H1 (cell line): ENCODE data around the gene WDR12. TPM values are rescaled to one million over a fixed set of nuclear protein-coding genes. Genes with fewer than 3 reads are reported as not detected.

Experiments used
- CTCF ChIA-PET: fragments of 300-600 bp; sonication (Branson Sonifier 250); formaldehyde crosslinking; loops from one replicate; lab custom pipeline; 2021; ENCODE audit not compliant: partially characterized antibody; lab: Charles Lee
- POLR2A ChIA-PET: fragments of 300-600 bp; sonication (Branson Sonifier 250); formaldehyde crosslinking; loops from one replicate; lab custom pipeline; 2021; ENCODE audit warnings: inconsistent platforms; ENCODE audit not compliant: partially characterized antibody; lab: Charles Lee
- DNase-seq, 2 experiments: peaks; one replicate each; pipeline versions ENCODE4 v3.0.0 to v3.0.0-alpha.2; 2010 to 2022; ENCODE audit warnings: low spot score in 2 of 2, low read depth in 1 of 2, mixed read lengths in 1 of 2
- FAIRE-seq: peaks from 2 replicates; lab custom pipeline; 2011; peaks lifted over from hg19 to GRCh38; lab: Jason Lieb, UNC
- H2AFZ ChIP-seq: 2 replicates; pipeline ENCODE4 v1.8.1; 2012; ENCODE audit warnings: low read length, inconsistent platforms
- H2AK5ac ChIP-seq: 2 replicates; pipeline ENCODE4 v1.6.1; 2013; ENCODE audit warnings: low read depth, low read length
- H2BK120ac ChIP-seq: replicated peaks from 2 replicates; pipeline ENCODE3; 2013; ENCODE audit warnings: low read depth, low read length, inconsistent platforms
- H2BK12ac ChIP-seq: 2 replicates; pipeline ENCODE4 v1.6.1; 2013; ENCODE audit warnings: low read depth, low read length
- H2BK15ac ChIP-seq: 2 replicates; pipeline ENCODE4 v1.6.1; 2013; ENCODE audit warnings: low read length
- H2BK20ac ChIP-seq: 2 replicates; pipeline ENCODE4 v1.6.1; 2013; ENCODE audit warnings: low read length
- H2BK5ac ChIP-seq: 2 replicates; pipeline ENCODE4 v1.6.1; 2013; ENCODE audit warnings: low read depth, low read length
- H3K14ac ChIP-seq: 2 replicates; pipeline ENCODE4 v1.6.1; 2013; ENCODE audit warnings: inconsistent platforms; ENCODE audit not compliant: insufficient read length
- H3K18ac ChIP-seq: 2 replicates; pipeline ENCODE4 v1.6.1; 2013; ENCODE audit warnings: low read length; ENCODE audit errors: extremely low read depth
- H3K23ac ChIP-seq: 2 replicates; pipeline ENCODE4 v1.6.1; 2013; ENCODE audit warnings: inconsistent platforms; ENCODE audit not compliant: insufficient read length
- H3K23me2 ChIP-seq: 2 replicates; pipeline ENCODE4 v1.6.1; 2013; ENCODE audit warnings: low read depth, low read length
- H3K27ac ChIP-seq: 2 replicates; pipeline ENCODE4 v1.6.1; 2011; ENCODE audit warnings: low read depth, low read length, inconsistent platforms
- H3K27me3 ChIP-seq, 4 experiments: replicated peaks in 1 of 4; 1 replicate in 1 of 4; 2 replicates in 3 of 4; pipeline versions ENCODE4 v1.6.1 to v1.8.1; 2011 to 2013; ENCODE audit warnings: low read length in 3 of 4, mild to moderate bottlenecking in 3 of 4, inconsistent platforms in 2 of 4, mixed read lengths in 2 of 4, moderate library complexity in 1 of 4; ENCODE audit not compliant: control insufficient read depth in 3 of 4, insufficient read depth in 3 of 4; ENCODE audit errors: extremely low read depth in 1 of 4
- H3K36me3 ChIP-seq, 4 experiments: 2 replicates each; pipeline versions ENCODE4 v1.6.1 to v1.8.1; 2011 to 2013; ENCODE audit warnings: mild to moderate bottlenecking in 4 of 4, low read length in 3 of 4, moderate library complexity in 2 of 4, control low read depth in 1 of 4, inconsistent platforms in 1 of 4; ENCODE audit not compliant: insufficient read depth in 4 of 4, control insufficient read depth in 2 of 4
- H3K4ac ChIP-seq: replicated peaks from 2 replicates; pipeline ENCODE3; 2013; ENCODE audit warnings: low read length, low read depth, mixed read lengths, inconsistent platforms; ENCODE audit not compliant: insufficient read length
- H3K4me1 ChIP-seq, 4 experiments: replicated peaks in 1 of 4; 1 replicate in 1 of 4; 2 replicates in 3 of 4; pipeline versions ENCODE4 v1.6.1 to v1.8.1; 2011 to 2013; ENCODE audit warnings: low read length in 3 of 4, inconsistent platforms in 2 of 4, mixed read lengths in 1 of 4; ENCODE audit not compliant: insufficient read depth in 4 of 4, control insufficient read depth in 3 of 4
- H3K4me2 ChIP-seq, 2 experiments: 2 replicates each; pipeline versions ENCODE4 v1.6.1 to v1.8.1; 2011 to 2013; ENCODE audit warnings: low read depth in 2 of 2, low read length in 2 of 2, control low read depth in 1 of 2, inconsistent platforms in 1 of 2, mild to moderate bottlenecking in 1 of 2; ENCODE audit not compliant: insufficient read depth in 1 of 2
- H3K4me3 ChIP-seq, 4 experiments: fragments of 200-600, 300-600 bp in 1 of 4; sonication (generic), shearing (Covaris generic), sonication (Bioruptor Twin) in 1 of 4; 2 replicates each; pipeline versions ENCODE4 v1.5.1 to v1.8.1; 2011 to 2016; ENCODE audit warnings: low read length in 4 of 4, low read depth in 3 of 4, control low read depth in 2 of 4, inconsistent platforms in 2 of 4, mild to moderate bottlenecking in 2 of 4, mixed read lengths in 1 of 4, moderate library complexity in 1 of 4; ENCODE audit not compliant: insufficient read depth in 2 of 4; ENCODE audit errors: extremely low read depth in 1 of 4
- H3K56ac ChIP-seq: replicated peaks from 2 replicates; pipeline ENCODE3; 2013; ENCODE audit warnings: low read depth, mild to moderate bottlenecking, mixed read lengths, low read length, inconsistent platforms; ENCODE audit not compliant: insufficient read length
- H3K79me1 ChIP-seq: 2 replicates; pipeline ENCODE4 v1.6.1; 2013; ENCODE audit warnings: low read depth, low read length, control low read depth
- H3K79me2 ChIP-seq, 2 experiments: 2 replicates each; pipeline versions ENCODE4 v1.6.1 to v1.8.1; 2012 to 2013; ENCODE audit warnings: low read length in 2 of 2, mild to moderate bottlenecking in 2 of 2, inconsistent platforms in 1 of 2; ENCODE audit not compliant: insufficient read depth in 2 of 2, control insufficient read depth in 1 of 2
- H3K9ac ChIP-seq, 4 experiments: replicated peaks in 1 of 4; 1 replicate in 1 of 4; 2 replicates in 3 of 4; pipeline versions ENCODE4 v1.6.1 to v1.8.1; 2011 to 2013; ENCODE audit warnings: low read depth in 3 of 4, low read length in 3 of 4, control low read depth in 2 of 4, mild to moderate bottlenecking in 2 of 4, moderate library complexity in 2 of 4, inconsistent platforms in 1 of 4; ENCODE audit errors: extremely low read depth in 1 of 4
- H3K9me3 ChIP-seq, 2 experiments: 2 replicates each; pipeline versions ENCODE4 v1.6.1 to v1.8.1; 2012 to 2013; ENCODE audit warnings: mild to moderate bottlenecking in 2 of 2, moderate library complexity in 2 of 2, control low read depth in 1 of 2, inconsistent platforms in 1 of 2, low read depth in 1 of 2, low read length in 1 of 2, mixed read lengths in 1 of 2; ENCODE audit not compliant: insufficient read depth in 2 of 2
- H4K20me1 ChIP-seq, 2 experiments: replicated peaks in 1 of 2; 2 replicates each; pipeline versions ENCODE3 to v1.8.1; 2011 to 2013; ENCODE audit warnings: inconsistent platforms in 2 of 2, low read length in 2 of 2, mild to moderate bottlenecking in 1 of 2; ENCODE audit not compliant: insufficient read depth in 2 of 2, control insufficient read depth in 1 of 2
- H4K5ac ChIP-seq: 2 replicates; pipeline ENCODE4 v1.6.1; 2013; ENCODE audit warnings: low read length, low read depth, mixed read lengths, inconsistent platforms; ENCODE audit not compliant: insufficient read length
- H4K8ac ChIP-seq: 2 replicates; pipeline ENCODE4 v1.8.0; 2013; ENCODE audit warnings: mild to moderate bottlenecking, moderate library complexity, low read length, inconsistent platforms; ENCODE audit not compliant: insufficient read depth; ENCODE audit errors: extremely low read depth
- H4K91ac ChIP-seq: replicated peaks from 2 replicates; pipeline ENCODE3; 2013; ENCODE audit warnings: low read length, mixed read lengths, inconsistent platforms; ENCODE audit not compliant: insufficient read length
- JUN ChIP-seq: IDR thresholded peaks from 2 replicates; pipeline ENCODE4 v1.6.1; 2011; ENCODE audit warnings: low read depth, mild to moderate bottlenecking, improper control_type of control experiment, low read length
- KDM5A ChIP-seq: fragments of 200-600 bp; IDR thresholded peaks from 2 replicates; pipeline ENCODE4 v1.7.1; 2012; ENCODE audit warnings: mild to moderate bottlenecking, low read length, inconsistent platforms, mixed read lengths
- NANOG ChIP-seq: IDR thresholded peaks from 2 replicates; pipeline ENCODE4 v1.6.1; 2011; ENCODE audit warnings: low read length, low read depth, mild to moderate bottlenecking, inconsistent platforms; ENCODE audit not compliant: insufficient read depth, poor library complexity, severe bottlenecking
- POLR2A ChIP-seq, 2 experiments: IDR thresholded peaks; 1 replicate in 1 of 2; 2 replicates in 1 of 2; pipeline ENCODE4 v1.6.1; 2011; ENCODE audit warnings: low read depth in 2 of 2, low read length in 2 of 2, mild to moderate bottlenecking in 2 of 2; ENCODE audit errors: control extremely low read depth in 1 of 2
- POU5F1 ChIP-seq: IDR thresholded peaks from 2 replicates; pipeline ENCODE4 v1.6.1; 2011; ENCODE audit warnings: low read depth, mild to moderate bottlenecking, low read length, moderate library complexity
- RBBP5 ChIP-seq: IDR thresholded peaks from 2 replicates; pipeline ENCODE4 v1.7.1; 2012; ENCODE audit warnings: low read depth, mild to moderate bottlenecking, inconsistent platforms, low read length, moderate library complexity, borderline replicate concordance
- SIX5 ChIP-seq: IDR thresholded peaks from 2 replicates; pipeline ENCODE4 v1.6.1; 2011; ENCODE audit warnings: mild to moderate bottlenecking, low read depth, low read length
- SRF ChIP-seq: IDR thresholded peaks from 2 replicates; pipeline ENCODE4 v1.6.1; 2011; ENCODE audit warnings: mild to moderate bottlenecking, low read depth, low read length, moderate library complexity
- TAF7 ChIP-seq: optimal IDR thresholded peaks from 2 replicates; pipeline ENCODE3; 2011; ENCODE audit warnings: low read depth, mild to moderate bottlenecking, inconsistent platforms, low read length, moderate library complexity, borderline replicate concordance
- TBP ChIP-seq: IDR thresholded peaks from 2 replicates; pipeline ENCODE4 v1.6.1; 2011; ENCODE audit warnings: low read depth, low read length, improper control_type of control experiment
- WGBS, 2 experiments: shearing (Covaris generic) in 1 of 2; methylation state at CpG; one replicate each; pipeline versions ENCODE4 v1.1.6 to v1.1.7; 2013 to 2015; ENCODE audit warnings: low lambda C conversion rate in 2 of 2, mixed read lengths in 2 of 2, inconsistent platforms in 1 of 2, low coverage in 1 of 2, missing lambda C conversion rate in 1 of 2; ENCODE audit not compliant: insufficient replicate concordance in 2 of 2, insufficient coverage in 1 of 2, insufficient read length in 1 of 2; ENCODE audit errors: extremely low coverage in 1 of 2, missing lambda C conversion rate in 1 of 2; 5-methylcytosine and 5-hydroxymethylcytosine counted together
- polyA plus RNA-seq, 7 experiments: library from polyadenylated mRNA; depleted of rRNA in 3 of 7; stranded (reverse) in 5 of 7; unstranded in 2 of 7; fragments of >200 nt in 5 of 7; fragments of 200-250 nt in 2 of 7; gene quantifications; 1 replicate in 5 of 7; 2 replicates in 1 of 7; 4 replicates in 1 of 7; pipeline versions ENCODE4 v1.2.1 to v1.2.3, GENCODE V29; 2011 to 2013; ENCODE audit warnings: missing spikeins in 2 of 7, mixed read lengths in 2 of 7
- total RNA-seq: library from RNA; stranded (reverse); fragmentation: NEBNext Ultra II Directional; extraction: Animal tissue kit (Norgen Biotek cat#: 25700); gene quantifications from 2 replicates; pipeline ENCODE4 v1.2.1, GENCODE V29; 2021
- TF ChIP-seq, protein P1 (sequence below): IDR thresholded peaks from 2 replicates; pipeline ENCODE4 v1.6.1; 2012; ENCODE audit warnings: inconsistent platforms

The WDR12 gene
- total and polyA plus RNA-seq, 2 of the 8 experiments (the other 6 are each of a cell fraction or from before 2014, with no cell fraction given) = 25.0 to 183 TPM

DNA sequence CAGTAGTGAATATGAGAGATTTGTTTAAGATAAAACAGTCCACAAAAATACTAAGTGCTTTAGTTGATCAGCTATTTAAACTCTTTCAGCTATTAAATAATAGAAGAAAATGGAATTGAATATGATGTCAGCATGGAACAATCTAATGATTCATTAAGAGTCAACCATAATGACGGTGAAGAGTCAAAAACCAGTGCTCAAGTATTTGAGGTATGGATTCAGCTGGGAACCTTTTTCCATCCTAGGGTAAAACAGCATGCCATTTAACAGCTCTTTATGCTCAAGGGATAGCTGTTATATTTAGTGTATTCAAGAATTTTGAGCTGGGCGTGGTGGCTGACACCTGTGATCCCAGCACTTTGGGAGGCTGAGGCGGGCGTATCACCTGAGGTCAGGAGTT is 30.3 kb upstream of the WDR12 start:
- Histone ChIP-seq H4K20me1 (no peaks in the 10 kb centered on the region), H4K8ac (no peak overlapping the region), H3K4me1 (no peaks in the 10 kb centered on the region), H3K4me2 (no peak overlapping the region), H3K18ac (no peak overlapping the region), H3K4ac (no peak overlapping the region), H3K36me3 (peaks cover 0 to 3% (median 0%) of the 10 kb centered on the region in 4 experiments; a peak in 1 of 8 replicates), H3K9me3 (peaks cover 0 to 6% of the 10 kb centered on the region in 2 experiments; a peak in 1 of 4 replicates), H4K91ac (no peak overlapping the region), H2AK5ac (no peak overlapping the region), H3K79me2 (no peaks in the 10 kb centered on the region), H3K4me3 (no peak overlapping the region), H3K27ac (no peak overlapping the region), H2BK15ac (no peak overlapping the region), H2AFZ (no peak overlapping the region), H2BK5ac (no peak overlapping the region), H2BK120ac (no peak overlapping the region), H3K56ac (no peak overlapping the region), H4K5ac (no peak overlapping the region), H3K23ac (no peak overlapping the region), H3K14ac (no peak overlapping the region), H3K27me3 (no peaks in the 10 kb centered on the region), H2BK20ac (no peak overlapping the region), H3K9ac (no peak overlapping the region), H3K79me1 (no peaks in the 10 kb centered on the region)
- WGBS, 2 experiments = 91% methylated on average over 4 of the region's 4 CpGs; no CpG with 5 or more reads in 1 of the 2 experiments
- no peak for FAIRE-seq
- ChIA-PET POLR2A (interaction anchor here (1.4 kb wide), 1 partner anchor 30 kb away, joined by 4 read pairs; the partner anchor contains the start of genes CARF and WDR12), CTCF (interaction anchor here (0.6 to 1.7 kb wide), 2 partner anchors 9 to 35 kb away, joined by 4 to 6 read pairs; no protein-coding TSS in a partner anchor)
- TF ChIP-seq SRF = no peak
- no peak for TF ChIP-seq TAF7
- no peak for TF ChIP-seq POU5F1
- no peak for TF ChIP-seq POLR2A (IDR thresholded peaks at IDR 0.05; ENCODE audit: control extremely low read depth in 1 of 2, low read depth in 2 of 2, low read length in 2 of 2)
- no peak for TF ChIP-seq RBBP5
- TF ChIP-seq, protein P1, sequence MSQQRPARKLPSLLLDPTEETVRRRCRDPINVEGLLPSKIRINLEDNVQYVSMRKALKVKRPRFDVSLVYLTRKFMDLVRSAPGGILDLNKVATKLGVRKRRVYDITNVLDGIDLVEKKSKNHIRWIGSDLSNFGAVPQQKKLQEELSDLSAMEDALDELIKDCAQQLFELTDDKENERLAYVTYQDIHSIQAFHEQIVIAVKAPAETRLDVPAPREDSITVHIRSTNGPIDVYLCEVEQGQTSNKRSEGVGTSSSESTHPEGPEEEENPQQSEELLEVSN = no peak
- no peak for TF ChIP-seq JUN
- TF ChIP-seq SIX5 = no peak
- no peak for TF ChIP-seq KDM5A
- TF ChIP-seq TBP = no peak
- no peak for TF ChIP-seq NANOG
- TF ChIP-seq, all 59 proteins: peak for 0
- Histone ChIP-seq H2BK12ac (no peak overlapping the region), H3K23me2 (no peaks in the 10 kb centered on the region)
- DNase-seq = no peak
